Stimulated activated CD8-positive, alpha-beta memory T cell treated with anti-CD3 and anti-CD28 coated beads, Interleukin-12 subunit alpha, Interleukin-12 subunit beta, amount 100 ng/mL, for 24 hours (primary cell): ENCODE data around the gene ACAP2.
"Not testable (repeated sequence)": the region's sequence is repeated elsewhere in the genome, so short reads cannot be mapped to it uniquely, and the experiment has no call there.

Source experiments
- DNase-seq: peaks from one replicate; pipeline ENCODE4 v3.0.0-alpha.2; 2020; ENCODE audit errors: extremely low read depth

The ACAP2 gene

GRCh38 chr3:195445885-195446284 is 3.1 kb upstream of the ACAP2 start:
- no peak for DNase-seq

- DNase-seq: no peak
Measured at GRCh38 chr3:195443391-195443989, 670 bp upstream of the ACAP2 start.

- DNase-seq: peak; percentile 7
Measured at GRCh38 chr3:195441992-195442572, 738 bp downstream of the ACAP2 start.

- DNase-seq: no peak
Measured at GRCh38 chr3:195441476-195441991, 1.3 kb downstream of the ACAP2 start.

GRCh38 chr3:195441051-195441450 is 1.8 kb downstream of the ACAP2 start:
- no peak for DNase-seq

- no peak for DNase-seq
Measured at GRCh38 chr3:195440379-195440778, 2.4 kb downstream of the ACAP2 start.

GRCh38 chr3:195438371-195438770 is 4.4 kb downstream of the ACAP2 start:
- DNase-seq: no peak

GRCh38 chr3:195425849-195426248 is 17.0 kb downstream of the ACAP2 start:
- DNase-seq: no peak

GRCh38 chr3:195423818-195424217 is 19.0 kb downstream of the ACAP2 start:
- DNase-seq: no peak

GRCh38 chr3:195421400-195421799 is 21.4 kb downstream of the ACAP2 start:
- no peak for DNase-seq

GRCh38 chr3:195416795-195417194 is 26.0 kb downstream of the ACAP2 start:
- no peak for DNase-seq

- no peak for DNase-seq
Measured at GRCh38 chr3:195411836-195412235, 31.0 kb downstream of the ACAP2 start.

GRCh38 chr3:195410546-195410945 is 32.3 kb downstream of the ACAP2 start:
- no peak for DNase-seq

GRCh38 chr3:195407531-195408409 is 35.0 kb downstream of the ACAP2 start:
- DNase-seq: no peak

GRCh38 chr3:195405651-195406050 is 37.2 kb downstream of the ACAP2 start:
- DNase-seq: no peak

- DNase-seq: no peak
Measured at GRCh38 chr3:195403841-195404408, 38.9 kb downstream of the ACAP2 start.

- no peak for DNase-seq
Measured at GRCh38 chr3:195403244-195403643, 39.6 kb downstream of the ACAP2 start.

- DNase-seq: no peak
Measured at GRCh38 chr3:195401943-195402342, 40.9 kb downstream of the ACAP2 start.

- DNase-seq: not testable (repeated sequence)
Measured at GRCh38 chr3:195398460-195398859, 44.4 kb downstream of the ACAP2 start.

GRCh38 chr3:195397524-195397923 is 45.3 kb downstream of the ACAP2 start:
- no peak for DNase-seq

GRCh38 chr3:195395208-195395816 is 47.5 kb downstream of the ACAP2 start:
- DNase-seq: no peak

GRCh38 chr3:195394700-195395099 is 48.1 kb downstream of the ACAP2 start:
- DNase-seq: no peak
